Islet of Langerhans (tissue), 1 donor: ENCODE results near the gene MKNK2.
"Not testable (repeated sequence)": the region's sequence is repeated elsewhere in the genome, so short reads cannot be mapped to it uniquely, and the experiment has no call there.

ENCODE experiments used
- FAIRE-seq: peaks from one replicate; lab custom pipeline; 2011; peaks lifted over from hg19 to GRCh38; lab: Jason Lieb, UNC

MKNK2 gene

GRCh38 chr19:2050991-2051772 lies at the start of gene MKNK2:
Gene MKNK2 (minus strand): TSS chr19:2051244. CDS start chr19:2050851, 393 bp downstream.
- FAIRE-seq: no peak

GRCh38 chr19:2100719-2101061 lies 49.6 kb upstream of the MKNK2 start:
- no peak for FAIRE-seq

DNA sequence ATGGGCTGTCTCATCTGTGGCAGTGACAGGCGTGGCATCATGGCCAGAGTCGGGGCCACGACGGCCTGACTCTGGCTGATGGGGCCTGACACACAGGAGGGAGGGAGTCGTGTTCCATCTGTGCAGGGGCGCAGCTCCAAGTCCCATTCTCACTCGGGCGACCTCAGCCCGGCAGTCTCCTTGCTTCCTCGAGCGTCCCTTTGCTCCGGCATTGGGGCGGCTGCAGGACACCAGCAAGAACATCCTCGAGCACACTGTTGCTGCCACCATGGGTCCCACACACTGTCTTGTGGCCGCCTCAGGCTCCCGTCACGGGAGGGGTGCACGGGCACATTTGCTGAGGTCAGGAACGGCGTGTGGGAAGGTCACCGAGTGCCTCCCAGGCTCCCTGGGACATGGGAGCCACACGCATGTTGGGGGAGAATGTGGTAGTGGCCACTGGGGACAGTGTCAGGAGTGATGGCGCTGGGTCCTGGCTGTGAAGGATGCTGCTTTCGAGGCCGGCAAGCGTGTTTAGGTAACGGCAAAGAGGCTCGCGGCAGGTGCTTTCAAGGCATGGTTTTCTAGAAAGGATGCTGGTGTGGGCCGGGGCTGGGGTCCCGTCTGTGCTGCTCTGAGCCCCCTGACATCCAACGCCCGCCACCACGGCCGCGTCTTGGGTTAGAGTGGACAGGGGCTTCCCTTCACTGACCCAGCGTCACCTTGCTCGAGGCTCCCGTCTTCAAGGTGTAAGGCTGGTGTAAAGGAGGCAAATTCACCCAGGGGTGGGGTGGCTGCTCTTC lies 49.1 kb upstream of the MKNK2 start:
- no peak for FAIRE-seq

DNA sequence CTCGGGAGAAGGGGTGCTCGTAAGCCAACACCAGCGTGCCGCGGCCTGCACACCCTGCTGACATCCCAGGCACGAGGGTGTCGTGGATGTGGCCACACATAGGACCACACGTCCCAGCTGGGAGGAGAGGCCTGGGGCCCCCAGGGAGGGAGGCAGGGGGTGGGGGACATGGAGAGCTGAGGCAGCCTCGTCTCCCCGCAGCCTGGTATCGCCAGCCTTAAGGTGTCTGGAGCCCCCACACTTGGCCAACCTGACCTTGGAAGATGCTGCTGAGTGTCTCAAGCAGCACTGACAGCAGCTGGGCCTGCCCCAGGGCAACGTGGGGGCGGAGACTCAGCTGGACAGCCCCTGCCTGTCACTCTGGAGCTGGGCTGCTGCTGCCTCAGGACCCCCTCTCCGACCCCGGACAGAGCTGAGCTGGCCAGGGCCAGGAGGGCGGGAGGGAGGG lies 48.0 kb upstream of the MKNK2 start:
- no peak for FAIRE-seq

DNA sequence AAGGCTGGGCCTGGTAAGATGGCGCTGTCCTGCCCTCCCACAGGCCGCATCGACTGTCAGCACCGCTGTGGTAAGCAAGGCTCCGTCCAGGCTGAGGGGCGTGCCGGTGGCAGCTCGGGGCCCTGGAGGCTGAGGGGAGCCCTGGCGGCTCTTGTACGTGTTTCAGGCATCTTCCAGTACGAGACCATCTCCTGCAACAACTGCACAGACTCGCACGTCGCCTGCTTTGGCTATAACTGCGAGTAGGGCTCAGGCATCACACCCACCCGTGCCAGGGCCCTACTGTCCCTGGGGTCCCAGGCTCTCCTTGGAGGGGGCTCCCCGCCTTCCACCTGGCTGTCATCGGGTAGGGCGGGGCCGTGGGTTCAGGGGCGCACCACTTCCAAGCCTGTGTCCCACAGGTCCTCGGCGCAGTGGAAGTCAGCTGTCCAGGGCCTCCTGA lies 46.9 kb upstream of the MKNK2 start:
- no peak for FAIRE-seq

DNA sequence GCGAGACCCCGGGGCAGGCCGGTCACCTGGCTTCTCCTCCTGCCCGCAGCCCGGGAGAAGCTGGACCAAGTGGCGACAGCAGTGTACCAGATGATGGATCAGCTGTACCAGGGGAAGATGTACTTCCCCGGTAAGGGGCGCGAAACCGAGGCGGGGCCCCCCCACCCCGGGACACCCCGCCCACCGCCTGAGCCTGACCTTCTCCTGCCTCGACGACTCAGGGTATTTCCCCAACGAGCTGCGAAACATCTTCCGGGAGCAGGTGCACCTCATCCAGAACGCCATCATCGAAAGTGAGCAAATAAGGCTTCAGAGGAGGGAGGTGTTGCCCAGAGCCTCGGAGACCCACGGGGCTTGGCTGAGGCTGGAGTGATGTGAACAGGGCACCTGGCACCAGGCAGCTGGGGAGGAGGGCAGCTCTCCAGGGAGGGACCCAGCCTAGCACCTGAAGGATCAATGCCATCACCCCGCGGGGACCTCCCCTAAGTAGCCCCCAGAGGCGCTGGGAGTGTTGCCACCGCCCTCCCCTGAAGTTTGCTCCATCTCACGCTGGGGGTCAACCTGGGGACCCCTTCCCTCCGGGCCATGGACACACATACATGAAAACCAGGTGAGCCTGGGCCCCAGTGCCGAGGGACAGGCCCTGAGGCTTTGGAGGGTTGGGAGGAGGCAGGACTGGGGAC lies 46.3 kb upstream of the MKNK2 start:
- no peak for FAIRE-seq

DNA sequence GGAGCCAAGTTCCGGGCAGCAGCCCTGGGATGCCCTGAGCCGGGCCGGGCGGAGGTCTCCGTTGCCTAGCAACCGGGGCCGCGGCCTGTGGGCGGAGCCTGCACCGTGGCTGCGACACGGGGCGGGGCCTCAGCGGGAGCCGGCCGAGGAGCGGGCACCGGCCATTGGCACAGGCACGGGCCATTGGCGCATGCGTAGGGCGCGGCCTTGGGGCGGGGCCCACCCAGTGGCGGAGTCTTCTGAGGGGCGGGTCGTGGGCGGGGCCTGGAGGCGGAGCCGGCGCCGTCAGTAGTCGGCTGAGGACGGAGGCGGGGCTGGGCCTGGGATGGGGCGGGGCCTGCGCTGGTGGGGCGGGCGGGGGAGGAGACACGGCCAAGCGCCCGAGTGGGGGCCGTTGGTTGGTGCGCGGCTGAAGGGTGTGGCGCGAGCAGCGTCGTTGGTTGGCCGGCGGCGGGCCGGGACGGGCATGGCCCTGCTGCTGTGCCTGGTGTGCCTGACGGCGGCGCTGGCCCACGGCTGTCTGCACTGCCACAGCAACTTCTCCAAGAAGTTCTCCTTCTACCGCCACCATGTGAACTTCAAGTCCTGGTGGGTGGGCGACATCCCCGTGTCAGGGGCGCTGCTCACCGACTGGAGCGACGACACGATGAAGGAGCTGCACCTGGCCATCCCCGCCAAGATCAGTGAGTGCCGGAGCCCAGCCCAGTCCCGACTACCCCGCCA lies 45.6 kb upstream of the MKNK2 start, which contains the start of gene IZUMO4:
TSS of gene IZUMO4 (plus strand) at position 436 of the 723 bp plus-strand sequence. CDS start at position 467, 31 bp downstream.
- peak; percentile 21 for FAIRE-seq

DNA sequence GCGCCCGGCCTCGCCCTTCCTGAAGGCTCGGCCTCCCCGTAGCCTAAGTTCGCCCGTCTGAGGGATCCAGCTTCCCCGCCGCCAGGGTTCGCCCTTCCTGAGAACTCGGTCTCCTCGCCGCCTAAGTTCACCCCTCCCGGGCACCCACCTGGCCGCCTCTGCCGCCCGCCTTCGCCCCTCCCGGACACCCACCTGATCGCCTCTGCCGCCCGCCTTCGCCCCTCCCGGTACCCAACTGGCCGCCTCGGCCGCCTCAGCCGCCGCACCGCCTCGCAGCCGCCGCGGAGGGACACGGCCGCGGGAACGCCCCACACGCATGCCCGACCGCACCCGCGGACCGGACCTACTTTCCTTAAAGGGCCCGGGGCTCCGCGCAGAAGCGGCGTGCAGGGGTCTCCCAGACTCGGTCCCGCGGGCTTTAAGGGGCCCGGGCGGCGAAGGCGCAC lies 45.0 kb upstream of the MKNK2 start, which contains the start of gene MOB3A:
TSS of gene MOB3A (minus strand) at position 293 of the 446 bp plus-strand sequence. CDS start 17,766 bp downstream, outside the sequence.
- FAIRE-seq: no peak

DNA sequence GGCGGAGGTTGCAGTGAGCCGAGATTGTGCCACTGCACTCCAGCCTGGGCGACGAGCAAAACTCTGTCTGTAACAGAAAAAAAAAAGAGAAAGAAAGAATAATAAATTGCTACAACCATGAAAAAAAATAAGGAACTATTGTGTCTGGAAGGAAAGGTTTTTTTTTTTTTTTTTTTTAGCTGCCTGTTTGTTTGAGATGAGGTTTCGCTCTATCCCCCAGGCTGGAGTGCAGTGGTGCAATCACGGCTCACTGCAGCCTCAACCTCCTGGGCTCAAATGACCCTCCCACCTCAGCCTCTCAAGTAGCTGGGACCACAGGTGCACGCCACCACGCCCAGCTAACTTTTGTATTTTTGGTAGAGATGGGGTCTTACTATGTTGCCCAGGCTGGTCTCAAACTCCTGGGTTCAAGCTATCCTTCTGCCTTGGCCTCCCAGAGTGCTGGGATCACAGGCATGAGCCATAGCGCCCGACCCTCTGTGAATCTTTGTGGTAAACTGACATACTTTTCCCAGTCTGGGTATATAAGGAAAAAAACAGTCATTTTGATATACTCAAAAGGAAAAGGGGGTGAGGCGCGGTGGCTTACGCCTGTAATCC lies 41.0 kb upstream of the MKNK2 start:
- not testable (repeated sequence) for FAIRE-seq

DNA sequence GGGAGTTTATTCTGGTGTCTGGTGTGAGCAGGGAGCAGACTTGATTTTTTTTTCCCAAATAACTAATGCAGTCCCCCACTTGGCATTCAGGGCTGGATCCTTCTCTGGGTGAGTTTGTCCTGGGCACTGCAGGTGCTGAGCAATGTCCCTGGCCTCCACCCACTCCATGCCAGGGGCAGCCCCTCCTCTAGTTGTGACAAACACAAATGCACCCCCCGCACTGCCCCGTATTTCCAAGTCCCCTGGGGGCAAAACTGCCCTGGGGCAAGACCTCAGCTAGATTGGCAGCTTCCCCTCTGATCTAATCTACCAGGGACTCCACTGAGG lies 38.6 kb upstream of the MKNK2 start:
- FAIRE-seq: no peak

GRCh38 chr19:2089001-2089711 lies 38.1 kb upstream of the MKNK2 start:
- FAIRE-seq: no peak

GRCh38 chr19:2087621-2088100 lies 36.6 kb upstream of the MKNK2 start:
- FAIRE-seq: no peak

- FAIRE-seq: not testable (repeated sequence)
Measured at GRCh38 chr19:2086695-2087620, 35.9 kb upstream of the MKNK2 start.

GRCh38 chr19:2084993-2085720 lies 34.1 kb upstream of the MKNK2 start:
- no peak for FAIRE-seq

GRCh38 chr19:2083174-2083854 lies 32.3 kb upstream of the MKNK2 start:
- no peak for FAIRE-seq

DNA sequence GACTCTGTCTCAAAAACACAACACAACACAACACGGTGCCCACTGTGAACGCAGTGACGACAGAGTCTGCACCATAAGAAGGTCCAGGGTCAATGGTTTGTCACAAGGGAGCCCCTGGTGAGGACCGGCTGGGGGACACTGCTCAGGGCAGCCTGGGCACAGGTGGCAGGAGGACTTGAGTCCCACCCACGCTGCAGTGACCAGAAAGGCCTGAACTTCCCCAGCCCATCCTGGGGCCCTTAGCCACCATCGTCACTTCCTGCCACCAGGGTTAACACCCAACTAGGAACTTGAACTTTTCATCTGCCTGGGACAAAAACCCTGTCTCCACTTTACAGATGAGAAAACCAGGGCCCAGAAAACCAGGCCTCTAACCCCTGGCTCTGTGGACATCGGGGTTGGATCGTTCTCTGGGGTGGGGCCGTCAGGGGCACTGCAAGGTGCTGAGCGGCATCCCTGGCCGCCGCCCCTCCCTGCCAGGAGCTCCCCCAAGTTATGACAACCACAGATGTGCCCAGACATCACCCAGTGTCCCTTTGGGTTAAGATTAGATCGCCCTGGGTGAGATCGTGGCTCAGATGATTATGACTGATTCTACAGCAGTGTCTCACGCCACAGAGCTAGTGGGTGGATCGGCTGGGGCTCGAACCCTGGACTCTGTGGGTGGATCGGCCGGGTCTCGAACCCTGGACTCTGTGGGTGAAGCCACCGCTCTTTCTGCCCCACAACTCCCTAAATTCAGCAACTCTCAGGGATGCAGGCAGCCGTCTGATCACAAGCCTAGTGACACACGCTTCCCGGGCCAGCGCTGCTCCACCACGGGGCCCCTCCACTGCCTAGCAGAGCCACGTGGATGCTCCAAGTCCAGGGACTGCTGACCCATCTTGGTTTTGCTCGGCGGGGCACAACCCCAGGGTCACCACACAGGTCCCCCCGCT lies 31.1 kb upstream of the MKNK2 start:
- FAIRE-seq: no peak

- no peak for FAIRE-seq
Measured at GRCh38 chr19:2080336-2080988, 29.4 kb upstream of the MKNK2 start.
